K562 (cell line): ENCODE data around the gene TAF5L. TPM values are rescaled to one million over a fixed set of nuclear protein-coding genes. Genes with fewer than 3 reads are reported as not detected.

Experiments
- ATAC-seq: fragments of 200-7000 bp; cut with Tn5 transposase; 3 replicates; pipeline ENCODE4 v1.9.1; 2020; ENCODE audit warnings: moderate library complexity
- BruUV-seq: library from RNA; stranded (reverse); fragments of 400-500 nt; replicated peaks from 2 replicates; lab custom pipeline; 2021; lab: Mats Ljungman, UMichigan
- CTCF ChIA-PET: fragments of 300-600 bp; formaldehyde crosslinking; extraction: SDS; loops from one replicate; lab custom pipeline; 2021; ENCODE audit warnings: low intra/inter-chr PET ratio; lab: Yijun Ruan, JAX
- POLR2A ChIA-PET: fragments of 300-600, 350-650 bp; sonication (Branson Sonifier 250); formaldehyde crosslinking; extraction: SDS; loops from one replicate; lab custom pipeline; 2021; ENCODE audit warnings: antibody characterized with exemption, inconsistent platforms; lab: Yijun Ruan, JAX
- DNase-seq, 4 experiments: peaks; one replicate each; pipeline versions ENCODE4 v3.0.0 to v3.0.0-alpha.2; 2011 to 2018; ENCODE audit warnings: low spot score in 3 of 4, mixed read lengths in 3 of 4; ENCODE audit errors: extremely low read depth in 1 of 4
- FAIRE-seq: peaks from 2 replicates; lab custom pipeline; 2011; peaks lifted over from hg19 to GRCh38; lab: Jason Lieb, UNC
- H2AFZ ChIP-seq: 2 replicates; pipeline ENCODE4 v1.6.0; 2011; ENCODE audit warnings: low read depth, low read length, control low read depth, inconsistent platforms
- H3K27ac ChIP-seq: fragments of 200-600 bp; 3 replicates; pipeline ENCODE4 v1.8.0; 2011; ENCODE audit warnings: low read depth, mild to moderate bottlenecking, control low read depth, inconsistent platforms, low read length, moderate library complexity, mixed read lengths; ENCODE audit errors: extremely low read depth
- H3K27me3 ChIP-seq, 2 experiments: fragments of 300-600 bp in 1 of 2; 2 replicates in 1 of 2; 3 replicates in 1 of 2; pipeline versions ENCODE4 v1.6.0 to v1.8.0; 2011; ENCODE audit warnings: inconsistent platforms in 2 of 2, low read length in 2 of 2, mild to moderate bottlenecking in 1 of 2, mixed read lengths in 1 of 2, moderate library complexity in 1 of 2; ENCODE audit not compliant: control insufficient read depth in 2 of 2, insufficient read depth in 2 of 2
- H3K36me3 ChIP-seq: fragments of 300-600 bp; 3 replicates; pipeline ENCODE4 v1.8.0; 2011; ENCODE audit warnings: mild to moderate bottlenecking, low read length, inconsistent platforms; ENCODE audit not compliant: control insufficient read depth, insufficient read depth
- H3K4me1 ChIP-seq, 2 experiments: fragments of 200-600 bp in 1 of 2; replicated peaks in 1 of 2; 2 replicates in 1 of 2; 3 replicates in 1 of 2; pipeline versions ENCODE4 v1.5.1 to v1.8.0; 2011; ENCODE audit warnings: inconsistent platforms in 2 of 2, low read length in 2 of 2, mild to moderate bottlenecking in 1 of 2, mixed read lengths in 1 of 2, moderate library complexity in 1 of 2; ENCODE audit not compliant: control insufficient read depth in 2 of 2, insufficient read depth in 2 of 2
- H3K4me2 ChIP-seq: 2 replicates; pipeline ENCODE4 v1.6.1; 2011; ENCODE audit warnings: low read length, control low read depth, inconsistent platforms, mixed read lengths; ENCODE audit not compliant: insufficient read depth
- H3K4me3 ChIP-seq: fragments of 200-600 bp; sonication (generic), shearing (Covaris generic); 2 replicates; pipeline ENCODE4 v1.5.1; 2016; ENCODE audit warnings: control low read depth, inconsistent platforms
- H3K79me2 ChIP-seq: fragments of 200-600 bp; 3 replicates; pipeline ENCODE4 v1.8.0; 2011; ENCODE audit warnings: low read length, inconsistent platforms; ENCODE audit not compliant: control insufficient read depth, insufficient read depth
- H3K9ac ChIP-seq, 2 experiments: 2 replicates each; pipeline versions ENCODE4 v1.6.0 to v1.6.1; 2011; ENCODE audit warnings: low read depth in 2 of 2, low read length in 2 of 2, control low read depth in 1 of 2, inconsistent platforms in 1 of 2, mild to moderate bottlenecking in 1 of 2, mixed read lengths in 1 of 2; ENCODE audit not compliant: insufficient read depth in 1 of 2
- H3K9me1 ChIP-seq: one replicate; pipeline ENCODE4 v1.6.0; 2011; ENCODE audit warnings: inconsistent platforms, mild to moderate bottlenecking, low read length, moderate library complexity; ENCODE audit not compliant: control insufficient read depth, insufficient read depth
- H3K9me3 ChIP-seq: replicated peaks from 2 replicates; pipeline ENCODE4 v1.5.1; 2011; ENCODE audit warnings: low read depth, low read length, inconsistent platforms; ENCODE audit not compliant: control insufficient read depth, insufficient read depth
- H4K20me1 ChIP-seq: replicated peaks from 2 replicates; pipeline ENCODE4 v1.6.1; 2011; ENCODE audit warnings: low read length, inconsistent platforms, mixed read lengths; ENCODE audit not compliant: control insufficient read depth, insufficient read depth
- CBX3 ChIP-seq, 2 experiments: IDR thresholded peaks; 1 replicate in 1 of 2; 2 replicates in 1 of 2; pipeline ENCODE4 v1.6.1; 2012; ENCODE audit warnings: inconsistent platforms in 2 of 2, low read length in 2 of 2, borderline replicate concordance in 1 of 2, control low read depth in 1 of 2
- CHD4 ChIP-seq: fragments of 200-600 bp; sonication (generic); IDR thresholded peaks from 3 replicates; pipeline ENCODE4 v1.6.1; 2012; ENCODE audit warnings: low read depth, mild to moderate bottlenecking, mixed read lengths, low read length, inconsistent platforms; ENCODE audit not compliant: insufficient read depth, insufficient replicate concordance, poor library complexity, severe bottlenecking
- ELF1 ChIP-seq: fragments of 200-800 bp; sonication (Bioruptor generic); IDR thresholded peaks from 2 replicates; pipeline ENCODE4 v1.6.1; 2016; ENCODE audit warnings: missing genetic modification characterization, missing compliant biosample characterization
- GTF2A2 ChIP-seq: IDR thresholded peaks from 2 replicates; pipeline ENCODE4 v1.6.1; 2016; ENCODE audit warnings: mild to moderate bottlenecking, missing genetic modification characterization, missing compliant biosample characterization
- KAT2B ChIP-seq: IDR thresholded peaks from one replicate; pipeline ENCODE4 v1.6.1; 2012; ENCODE audit warnings: low read depth, mild to moderate bottlenecking, control low read depth, inconsistent platforms, low read length, moderate library complexity
- KDM2B ChIP-seq: fragments of 250-450 bp; sonication (Bioruptor Pico); IDR thresholded peaks from 2 replicates; pipeline ENCODE4 v1.8.0; 2021; ENCODE audit warnings: mild to moderate bottlenecking, moderate library complexity
- KDM4B ChIP-seq, 2 experiments: fragments of 450-650 bp in 1 of 2; sonication (generic) in 1 of 2; IDR thresholded peaks; 2 replicates each; pipeline ENCODE4 v1.6.1; 2016 to 2017; ENCODE audit warnings: borderline replicate concordance in 2 of 2, antibody characterized with exemption in 1 of 2, low read depth in 1 of 2, mild to moderate bottlenecking in 1 of 2
- MEF2A ChIP-seq: IDR thresholded peaks from 2 replicates; pipeline ENCODE4 v1.6.1; 2011; ENCODE audit warnings: low read depth, mild to moderate bottlenecking, low read length, moderate library complexity; ENCODE audit not compliant: control insufficient read depth
- MTF1 ChIP-seq: fragments of 250-450 bp; sonication (Bioruptor Pico); IDR thresholded peaks from 2 replicates; pipeline ENCODE4 v1.9.0; 2021; ENCODE audit warnings: moderate library complexity, mild to moderate bottlenecking, inconsistent platforms, borderline replicate concordance
- RAD21 ChIP-seq, 2 experiments: fragments of 250-450 bp in 1 of 2; fragments of 450-650 bp in 1 of 2; sonication (Bioruptor Pico) in 1 of 2; formaldehyde crosslinking in 1 of 2; IDR thresholded peaks in 1 of 2; conservative IDR thresholded peaks in 1 of 2; 2 replicates each; pipeline versions ENCODE4 v1.4.0 to v1.8.0; 2020 to 2022; ENCODE audit warnings: mild to moderate bottlenecking in 2 of 2, moderate library complexity in 1 of 2
- RB1 ChIP-seq: fragments of 450-650 bp; IDR thresholded peaks from 2 replicates; pipeline ENCODE4 v1.6.1; 2017; ENCODE audit warnings: low read depth, mild to moderate bottlenecking
- SMAD4 ChIP-seq: fragments of 250-450 bp; sonication (Bioruptor Pico); conservative IDR thresholded peaks from 2 replicates; pipeline ENCODE4 v1.8.0; 2021; ENCODE audit warnings: inconsistent platforms, mild to moderate bottlenecking, moderate library complexity
- TFAM ChIP-seq: fragments of 250-450 bp; sonication (Bioruptor Pico); conservative IDR thresholded peaks from 2 replicates; pipeline ENCODE4 v1.5.0; 2021; ENCODE audit warnings: mild to moderate bottlenecking, moderate library complexity
- ZNF134 ChIP-seq: fragments of 250-450 bp; sonication (Bioruptor Pico); conservative IDR thresholded peaks from 2 replicates; pipeline ENCODE4 v1.4.0; 2020
- ZNF316 ChIP-seq: fragments of 450-650 bp; IDR thresholded peaks from 2 replicates; pipeline ENCODE4 v1.6.1; 2016
- ZNF696 ChIP-seq: fragments of 250-450 bp; sonication (Bioruptor Pico); conservative IDR thresholded peaks from 2 replicates; pipeline ENCODE4 v1.4.0; 2020; ENCODE audit warnings: mild to moderate bottlenecking, moderate library complexity
- ZNF766 ChIP-seq: fragments of 200-800 bp; sonication (Bioruptor generic); conservative IDR thresholded peaks from 2 replicates; pipeline ENCODE4 v1.6.1; 2016; ENCODE audit warnings: missing genetic modification characterization, missing compliant biosample characterization
- ZNF79 ChIP-seq: fragments of 250-450 bp; sonication (Bioruptor Pico); IDR thresholded peaks from 2 replicates; pipeline ENCODE4 v1.4.0; 2020; ENCODE audit warnings: low read depth, mild to moderate bottlenecking, moderate library complexity
- WGBS: fragments of 100-300 bp; shearing (Covaris generic); methylation state at CpG from one replicate; pipeline ENCODE4 v1.1.6; 2016; ENCODE audit warnings: low coverage, mixed read lengths; ENCODE audit not compliant: insufficient coverage; ENCODE audit errors: missing lambda C conversion rate; 5-methylcytosine and 5-hydroxymethylcytosine counted together
- in situ Hi-C: fragments of 300-500 bp; cut with MboI; formaldehyde crosslinking; loops from 4 replicates; pipeline ENCODE4 v1.15.0; 2018; ENCODE audit warnings: inconsistent platforms, mixed read lengths
- intact Hi-C: fragments of 100-400 bp; cut with micrococcal nuclease; formaldehyde crosslinking; loops from 2 replicates; pipeline ENCODE4 v1.14.2; 2022
- polyA plus RNA-seq, 8 experiments: library from polyadenylated mRNA; depleted of rRNA in 4 of 8; stranded (reverse) in 5 of 8; unstranded in 3 of 8; fragments of >200 nt; fragmentation: Nextera tagmentation in 2 of 8; fragmentation: Illumina TruSeq in 1 of 8; extraction: Ambion mirVana in 2 of 8; extraction: Trizol in 1 of 8; gene quantifications; 2 replicates each; pipeline versions ENCODE4 v1.2.1 to v1.2.3, GENCODE V29; 2011 to 2014; ENCODE audit warnings: inconsistent platforms in 1 of 8, missing spikeins in 1 of 8
- total RNA-seq, 7 experiments: library from RNA; depleted of rRNA in 6 of 7; stranded (reverse); fragments of >200 nt in 6 of 7; fragmentation: Illumina TruSeq in 2 of 7; extraction: Trizol in 2 of 7; gene quantifications; 2 replicates each; pipeline versions ENCODE4 v1.2.1 to v1.2.3, GENCODE V29; 2011 to 2021; ENCODE audit warnings: low replicate concordance in 1 of 7
- TF ChIP-seq, protein P1 (sequence below): sonication (generic); formaldehyde crosslinking; IDR thresholded peaks from 2 replicates; pipeline ENCODE4 v1.8.0; 2022; ENCODE audit warnings: mild to moderate bottlenecking, missing genetic modification reagents

TAF5L gene
- total and polyA plus RNA-seq, 9 of the 15 experiments (the other 6 are each of a cell fraction or from before 2014, with no cell fraction given), result 2.2 to 34.2 (median 23.3) TPM

- TF ChIP-seq TFAM, result no peak
- peak in 1 of 2 experiments; percentile 72; a peak in 1 of 3 replicates for TF ChIP-seq CBX3 (IDR thresholded peaks at IDR 0.05; ENCODE audit: borderline replicate concordance in 1 of 2, low read length in 2 of 2)
- TF ChIP-seq ZNF134, result no peak
Measured at GRCh38 chr1:229558460-229559335, 67.2 kb downstream of the TAF5L start, which contains the start of gene ABCB10 (continued).

- Histone ChIP-seq H3K4me3 (peak overlapping the region; percentile 79), H3K27me3 (no peaks in the 10 kb centered on the region), H3K4me2 (peak overlapping the region; percentile 94), H4K20me1 (peaks cover 14% of the 10 kb centered on the region), H3K27ac (peak overlapping the region; percentile 77), H2AFZ (peak overlapping the region; percentile 76), H3K36me3 (peaks cover 12% of the 10 kb centered on the region; the same call in 2 of the 3 replicates), H3K79me2 (peaks cover 53% of the 10 kb centered on the region), H3K9me1 (peaks cover 7% of the 10 kb centered on the region), H3K9me3 (no peaks in the 10 kb centered on the region), H3K9ac (peak overlapping the region; percentile 78 to 92), H3K4me1 (peaks cover 29 to 43% of the 10 kb centered on the region in 2 experiments; a peak in 4 of 5 replicates)
- in situ Hi-C loops (no loop called here), intact Hi-C loops (loop anchor here (5.0 to 10.0 kb wide), 2 partner anchors 286 to 597 kb away; partner anchors contain the start of gene RAB4A)
- peak; percentile 65 for FAIRE-seq
- ChIA-PET POLR2A (interaction anchor here (0.5 to 1.5 kb wide), 8 partner anchors 15 to 284 kb away, joined by 3 to 5 read pairs (median 4); partner anchors contain the start of gene NUP133), CTCF (interaction anchor here (1.0 kb wide), 2 partner anchors 67 to 752 kb away, joined by 3 read pairs; no protein-coding TSS in a partner anchor)
- peak; percentile 19 for ATAC-seq
- WGBS, result 1% methylated on average over 25 of the region's 59 CpGs
- no TSS peak for BruUV-seq
- DNase-seq, result peak; percentile 62 to 70 (median 64)
- peak; percentile 26; the same call in 1 of the 2 replicates for TF ChIP-seq SMAD4
- peak; percentile 81; the same call in 1 of the 2 replicates for TF ChIP-seq RB1
- TF ChIP-seq MEF2A, result no peak
- no peak for TF ChIP-seq CHD4
- TF ChIP-seq ZNF766 (CRISPR knock-in tag), result no peak
- TF ChIP-seq ELF1 (tag), result peak; percentile 52; the same call in 1 of the 2 replicates
- TF ChIP-seq GTF2A2 (tag), result no peak
- no peak for TF ChIP-seq KAT2B
- 0 out of 2 replicates have a peak, but pooled peaks have one; percentile 52 for TF ChIP-seq KDM2B
- 0 out of 2 replicates have a peak, but pooled peaks have one; percentile 29 for TF ChIP-seq ZNF316
- TF ChIP-seq MTF1, result no peak
- TF ChIP-seq, protein P1, sequence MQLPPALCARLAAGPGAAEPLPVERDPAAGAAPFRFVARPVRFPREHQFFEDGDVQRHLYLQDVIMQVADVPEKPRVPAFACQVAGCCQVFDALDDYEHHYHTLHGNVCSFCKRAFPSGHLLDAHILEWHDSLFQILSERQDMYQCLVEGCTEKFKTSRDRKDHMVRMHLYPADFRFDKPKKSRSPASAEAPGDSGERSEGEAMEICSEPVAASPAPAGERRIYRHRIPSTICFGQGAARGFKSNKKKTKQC (CRISPR knock-in tag), result no peak
- TF ChIP-seq RAD21 (CRISPR knock-in tag; conservative IDR thresholded peaks at IDR 0.05 in 1 of 2, IDR thresholded peaks at IDR 0.05 in 1 of 2), result peak; percentile 15; a peak in 1 of 4 replicates
- TF ChIP-seq KDM4B (IDR thresholded peaks at IDR 0.05; ENCODE audit: borderline replicate concordance in 2 of 2, low read depth in 1 of 2), result no peak
- TF ChIP-seq ZNF696, result no peak
- TF ChIP-seq ZNF79 (CRISPR knock-in tag), result no peak
Measured at GRCh38 chr1:229557913-229558414, 68.0 kb downstream of the TAF5L start.
